Right cardiac atrium (tissue), 5 donors: ENCODE measurements around the gene GNAS-AS1. TPM values are rescaled to one million over a fixed set of nuclear protein-coding genes. Genes with fewer than 3 reads are reported as not detected.

Experiments
- ATAC-seq, 2 donors: fragments of 200-7000 bp; cut with Tn5 transposase; one replicate each; pipeline versions ENCODE4 v1.8.0 to v1.9.1; 2020; ENCODE audit warnings: moderate library complexity in 2 of 2, mild to moderate bottlenecking in 1 of 2
- DNase-seq, 3 donors: peaks; one replicate each; pipeline ENCODE4 v3.0.0-alpha.2; 2020
- H3K27ac ChIP-seq: one replicate; pipeline ENCODE4 v1.5.1; 2013; ENCODE audit warnings: mild to moderate bottlenecking, low read length, control low read depth, moderate library complexity
- H3K27me3 ChIP-seq: one replicate; pipeline ENCODE4 v1.6.1; 2013; ENCODE audit not compliant: control insufficient read depth, insufficient read depth
- H3K4me1 ChIP-seq: one replicate; pipeline ENCODE4 v1.6.1; 2013; ENCODE audit warnings: low read length; ENCODE audit not compliant: control insufficient read depth, insufficient read depth
- H3K4me3 ChIP-seq: one replicate; pipeline ENCODE4 v1.5.1; 2013; ENCODE audit warnings: low read length, control low read depth
- H3K9me3 ChIP-seq: one replicate; pipeline ENCODE4 v1.6.1; 2013; ENCODE audit warnings: low read length; ENCODE audit not compliant: control insufficient read depth
- WGBS: extraction: QIAGEN DNeasy Blood & Tissue Kit; methylation state at CpG from one replicate; pipeline ENCODE4 v1.1.7; 2013; 5-methylcytosine and 5-hydroxymethylcytosine counted together
- intact Hi-C, 4 donors: fragments of 100-400 bp; cut with DNase I; formaldehyde crosslinking; loops; one replicate each; pipeline versions ENCODE4 v1.11.0 to v1.14.0; 2022 to 2023
- polyA plus RNA-seq: library from polyadenylated mRNA; stranded (reverse); fragments of 200-250 nt; gene quantifications from one replicate; pipeline ENCODE4 v1.2.3, GENCODE V29; 2013
- total RNA-seq, 4 donors: library from RNA; stranded (reverse); fragmentation: NEBNext Ultra II Directional; extraction: Animal tissue kit (Norgen Biotek cat#: 25700); gene quantifications; one replicate each; pipeline ENCODE4 v1.2.1, GENCODE V29; 2021
- donor health status: healthy with polysubstance abuse.
- donor health status: DM: no; HTN: yes; CAD: no.
- donor health status: DM: no; HTN: no; CAD: no.
- donor health status: DM: no; HTN: yes; CAD: no; lungs with severe emphysema.
- donor health status: DM: yes; HTN: yes; CAD: no.

GNAS-AS1 gene
- total and polyA plus RNA-seq, 5 donors = 0.32 to 0.74 (median 0.50) TPM

- no peak overlapping the region for H3K27ac ChIP-seq
- no peak overlapping the region for H3K4me3 ChIP-seq
- no peaks in the 10 kb centered on the region for H3K9me3 ChIP-seq
- no peaks in the 10 kb centered on the region for H3K4me1 ChIP-seq
- no peaks in the 10 kb centered on the region for H3K27me3 ChIP-seq
- DNase-seq (no peak), ATAC-seq (no peak)
- intact Hi-C loops = loop anchor here in 3 of 4 donors (5.0 to 10.0 kb wide), 2 partner anchors 606 to 608 kb away; no protein-coding TSS in a partner anchor
- 44% methylated on average over 6 of the region's 6 CpGs for WGBS
Measured at GRCh38 chr20:58843128-58843556, 7.6 kb downstream of the GNAS-AS1 start.

- intact Hi-C loops = loop anchor here in 3 of 4 donors (5.0 to 10.0 kb wide), 2 partner anchors 605 to 607 kb away; no protein-coding TSS in a partner anchor
- 54% methylated on average over 20 of the region's 20 CpGs for WGBS
Measured at GRCh38 chr20:58842276-58842675, 8.4 kb downstream of the GNAS-AS1 start.

GRCh38 chr20:58841539-58842264 is 9.0 kb downstream of the GNAS-AS1 start:
- 47% methylated on average over 58 of the region's 58 CpGs for WGBS
- intact Hi-C loops = loop anchor here in 3 of 4 donors (5.0 to 10.0 kb wide), 2 partner anchors 604 to 607 kb away; no protein-coding TSS in a partner anchor
- Histone ChIP-seq H3K9me3 (no peaks in the 10 kb centered on the region), H3K27ac (no peak overlapping the region), H3K4me3 (no peak overlapping the region), H3K4me1 (no peaks in the 10 kb centered on the region), H3K27me3 (no peaks in the 10 kb centered on the region)
- DNase-seq = no peak
- ATAC-seq = no peak

More at GRCh38 chr20:58842276-58842675, 8.4 kb downstream of the GNAS-AS1 start:
- no peaks in the 10 kb centered on the region for H3K27me3 ChIP-seq
- no peaks in the 10 kb centered on the region for H3K4me1 ChIP-seq
- DNase-seq (no peak), ATAC-seq (no peak)
- H3K4me3 ChIP-seq = no peak overlapping the region
- H3K27ac ChIP-seq = no peak overlapping the region
- no peaks in the 10 kb centered on the region for H3K9me3 ChIP-seq

GRCh38 chr20:58840816-58841538 is 9.7 kb downstream of the GNAS-AS1 start:
- WGBS = 52% methylated on average over 51 of the region's 51 CpGs
- no peaks in the 10 kb centered on the region for H3K9me3 ChIP-seq
- no peaks in the 10 kb centered on the region for H3K4me1 ChIP-seq
- intact Hi-C loops = loop anchor here in 3 of 4 donors (5.0 to 10.0 kb wide), 2 partner anchors 604 to 606 kb away; no protein-coding TSS in a partner anchor
- DNase-seq = no peak
- ATAC-seq = no peak
- no peaks in the 10 kb centered on the region for H3K27me3 ChIP-seq
- no peak overlapping the region for H3K27ac ChIP-seq
- H3K4me3 ChIP-seq = no peak overlapping the region

- Histone ChIP-seq H3K4me1 (no peaks in the 10 kb centered on the region), H3K4me3 (no peak overlapping the region), H3K27ac (no peak overlapping the region), H3K9me3 (no peaks in the 10 kb centered on the region), H3K27me3 (no peaks in the 10 kb centered on the region)
- 54% methylated on average over 67 of the region's 67 CpGs for WGBS
- ATAC-seq (peak in 1 of 2 donors; percentile 42), DNase-seq (no peak)
- intact Hi-C loops = loop anchor here in 3 of 4 donors (5.0 to 10.0 kb wide), 4 partner anchors 85 to 605 kb away; no protein-coding TSS in a partner anchor
Measured at GRCh38 chr20:58839991-58840747, 10.5 kb downstream of the GNAS-AS1 start.

GRCh38 chr20:58839474-58839874 is 11.2 kb downstream of the GNAS-AS1 start:
- Histone ChIP-seq H3K4me1 (no peaks in the 10 kb centered on the region), H3K9me3 (no peaks in the 10 kb centered on the region), H3K27ac (no peak overlapping the region), H3K4me3 (no peak overlapping the region), H3K27me3 (no peaks in the 10 kb centered on the region)
- intact Hi-C loops = loop anchor here in 2 of 4 donors (10.0 kb wide), 2 partner anchors 85 to 195 kb away; no protein-coding TSS in a partner anchor
- ATAC-seq (peak; percentile 74 to 85), DNase-seq (peak; percentile 52 to 77 (median 71))
- 51% methylated on average over 27 of the region's 27 CpGs for WGBS

GRCh38 chr20:58838174-58838573 is 12.5 kb downstream of the GNAS-AS1 start:
- intact Hi-C loops = loop anchor here in 2 of 4 donors (10.0 kb wide), 2 partner anchors 83 to 193 kb away; no protein-coding TSS in a partner anchor
- Histone ChIP-seq H3K27ac (no peak overlapping the region), H3K27me3 (no peaks in the 10 kb centered on the region), H3K4me3 (no peak overlapping the region), H3K4me1 (no peaks in the 10 kb centered on the region), H3K9me3 (no peaks in the 10 kb centered on the region)
- 64% methylated on average over 4 of the region's 4 CpGs for WGBS
- DNase-seq = no peak
- no peak for ATAC-seq

GRCh38 chr20:58837717-58838116 is 13.0 kb downstream of the GNAS-AS1 start:
- intact Hi-C loops = loop anchor here in 2 of 4 donors (10.0 kb wide), 2 partner anchors 83 to 193 kb away; no protein-coding TSS in a partner anchor
- no peaks in the 10 kb centered on the region for H3K27me3 ChIP-seq

GRCh38 chr20:58836616-58837204 is 14.0 kb downstream of the GNAS-AS1 start:
- H3K27me3 ChIP-seq = no peaks in the 10 kb centered on the region
- no peak for DNase-seq
- no peaks in the 10 kb centered on the region for H3K9me3 ChIP-seq
- H3K27ac ChIP-seq = no peak overlapping the region
- no peak for ATAC-seq
- no peak overlapping the region for H3K4me3 ChIP-seq
- intact Hi-C loops = loop anchor here in 2 of 4 donors (10.0 kb wide), 2 partner anchors 82 to 192 kb away; no protein-coding TSS in a partner anchor
- no peaks in the 10 kb centered on the region for H3K4me1 ChIP-seq
- 84% methylated on average over 10 of the region's 10 CpGs for WGBS

More at GRCh38 chr20:58837717-58838116, 13.0 kb downstream of the GNAS-AS1 start:
- no peaks in the 10 kb centered on the region for H3K9me3 ChIP-seq
- no peak for ATAC-seq
- no peak overlapping the region for H3K4me3 ChIP-seq
- 88% methylated on average over 1 of the region's 1 CpG for WGBS
- H3K27ac ChIP-seq = no peak overlapping the region
- no peaks in the 10 kb centered on the region for H3K4me1 ChIP-seq
- DNase-seq = no peak

- Histone ChIP-seq H3K27me3 (no peaks in the 10 kb centered on the region), H3K9me3 (no peaks in the 10 kb centered on the region), H3K4me3 (no peak overlapping the region), H3K27ac (no peak overlapping the region), H3K4me1 (no peaks in the 10 kb centered on the region)
- WGBS = 76% methylated on average over 2 of the region's 2 CpGs
- no peak for DNase-seq
- intact Hi-C loops = loop anchor here in 2 of 4 donors (10.0 kb wide), 2 partner anchors 80 to 190 kb away; no protein-coding TSS in a partner anchor
- ATAC-seq = no peak
Measured at GRCh38 chr20:58835231-58835630, 15.5 kb downstream of the GNAS-AS1 start.
